NCI-H774 (cell line): Measurements from ENCODE around the gene IARS2.
"Not testable (repeated sequence)": the region's sequence is repeated elsewhere in the genome, so short reads cannot be mapped to it uniquely, and the experiment has no call there.

Experiments used
- DNase-seq: peaks from one replicate; lab custom pipeline; 2025; lab: John Stamatoyannopoulos, UW

IARS2 gene

DNA sequence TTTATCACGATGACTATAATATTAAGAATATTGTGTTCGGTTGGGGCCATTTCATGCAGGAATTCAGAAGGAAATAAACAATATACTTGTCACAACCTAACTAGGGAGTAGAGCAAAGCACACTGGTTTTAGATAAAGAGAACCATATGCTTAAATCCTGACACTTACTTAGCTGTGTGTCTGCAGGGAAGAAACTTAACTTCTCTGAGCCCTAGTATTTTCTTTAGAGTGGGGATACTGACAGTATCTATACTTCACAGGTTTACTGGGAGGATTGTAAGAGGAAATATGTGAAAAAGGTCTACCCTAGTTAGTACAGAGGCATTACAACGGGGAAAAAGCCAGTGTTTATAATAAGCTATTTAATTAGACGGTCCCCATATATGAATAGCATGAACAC lies 72.9 kb downstream of the IARS2 start:
- no peak for DNase-seq

DNA sequence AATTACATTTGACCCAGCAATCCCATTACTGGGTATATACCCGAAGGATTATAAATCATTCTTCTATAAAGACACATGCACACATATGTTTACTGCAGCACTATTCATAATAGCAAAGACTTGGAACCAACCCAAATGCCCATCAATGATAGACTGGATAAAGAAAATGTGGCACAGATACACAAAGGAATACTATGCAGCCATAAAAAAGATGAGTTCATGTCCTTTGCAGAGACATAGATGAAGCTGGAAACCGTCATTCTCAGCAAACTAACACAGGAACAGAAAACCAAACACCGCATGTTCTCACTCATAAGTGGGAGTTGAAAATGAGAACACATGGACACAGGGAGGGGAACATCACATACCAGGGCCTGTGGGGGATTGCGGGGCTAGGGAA lies 76.0 kb downstream of the IARS2 start:
- not testable (repeated sequence) for DNase-seq

DNA sequence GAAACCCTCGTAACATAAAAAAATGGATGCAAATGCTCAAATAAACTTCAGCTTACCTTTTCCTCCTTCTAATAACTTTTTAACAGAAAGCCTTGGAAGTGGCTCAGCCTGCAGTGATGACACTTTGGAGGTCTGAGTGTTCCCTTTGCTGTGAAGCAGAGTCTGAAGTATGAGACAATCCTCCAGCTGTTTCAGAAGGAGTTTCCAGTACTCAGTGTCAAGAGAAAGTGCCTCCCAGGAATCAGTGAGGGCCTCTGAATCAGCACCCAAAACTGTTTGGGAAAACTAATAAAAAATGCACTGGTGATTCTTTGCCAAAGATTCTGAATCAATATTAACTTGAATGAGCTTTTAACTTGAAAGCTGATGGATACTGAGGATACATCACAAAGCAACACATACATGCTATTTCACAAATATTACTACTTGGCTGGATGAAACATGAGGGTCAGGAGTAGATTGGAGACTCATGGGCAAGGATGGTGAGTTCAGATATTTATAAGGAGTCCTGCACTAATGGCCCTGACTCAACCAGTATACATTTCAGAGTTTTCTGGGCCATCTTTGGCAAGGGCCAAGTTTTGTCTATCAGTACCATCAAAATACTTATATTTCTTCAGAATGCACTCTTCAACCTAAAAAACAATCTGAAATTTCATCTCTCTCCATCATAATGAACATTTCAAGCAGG lies 77.0 kb downstream of the IARS2 start:
- DNase-seq = no peak

DNA sequence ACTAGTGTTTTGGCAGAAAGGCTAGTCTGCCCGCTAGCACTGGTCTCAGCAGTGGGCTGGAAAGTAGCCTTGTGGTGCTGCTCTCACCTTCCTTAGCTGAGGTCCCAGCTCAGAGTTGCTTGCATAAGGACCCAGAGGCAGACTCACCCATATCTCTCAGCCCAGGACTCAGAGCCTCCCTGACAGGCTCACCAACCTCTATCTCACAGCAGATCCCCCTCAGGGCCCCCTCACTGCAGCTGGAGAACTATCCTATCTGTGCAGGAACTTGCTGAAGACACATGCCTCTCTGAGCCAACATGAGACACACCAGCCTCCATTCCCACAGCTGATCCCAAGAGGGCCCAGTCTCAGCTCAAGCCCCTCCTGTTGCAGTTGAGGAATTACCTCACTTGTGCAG lies 82.6 kb downstream of the IARS2 start:
- DNase-seq = no peak

DNA sequence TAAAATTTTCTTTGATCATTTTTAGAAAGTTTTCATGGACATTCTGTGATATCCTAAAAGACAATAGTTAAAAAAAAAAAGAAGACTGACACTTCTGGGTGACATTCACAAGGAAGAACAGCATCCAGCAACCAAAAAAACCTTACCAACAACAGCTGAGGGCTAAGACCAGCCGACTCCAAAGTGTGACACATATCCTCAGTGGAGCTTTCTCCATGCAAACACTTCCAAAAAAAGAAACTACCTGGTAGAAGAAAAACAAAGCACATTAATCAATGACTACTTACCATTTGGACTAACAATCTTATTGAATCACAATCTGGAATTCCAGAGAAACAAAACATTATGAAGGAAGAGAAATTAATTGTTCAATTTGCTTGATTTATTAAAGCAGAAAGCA lies 88.2 kb downstream of the IARS2 start:
- DNase-seq = no peak

DNA sequence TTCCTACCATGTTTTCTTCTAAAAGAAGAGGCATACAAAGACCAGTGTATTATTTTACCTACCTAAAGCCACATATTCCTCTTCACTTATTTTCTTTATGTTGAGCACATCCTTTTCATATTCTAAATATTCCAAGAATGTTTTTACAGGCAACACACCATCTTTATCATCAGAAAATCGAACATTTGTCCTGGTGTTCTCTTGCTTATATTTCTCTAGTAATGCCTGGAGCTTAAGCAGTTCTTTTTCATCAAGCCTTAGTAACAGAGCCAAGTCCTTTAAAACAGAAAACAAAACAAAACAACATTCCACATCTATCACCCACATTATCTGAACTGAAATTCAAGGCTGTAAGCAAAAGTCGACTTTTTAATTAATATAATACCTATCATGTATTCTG lies 88.7 kb downstream of the IARS2 start:
- no peak for DNase-seq

DNA sequence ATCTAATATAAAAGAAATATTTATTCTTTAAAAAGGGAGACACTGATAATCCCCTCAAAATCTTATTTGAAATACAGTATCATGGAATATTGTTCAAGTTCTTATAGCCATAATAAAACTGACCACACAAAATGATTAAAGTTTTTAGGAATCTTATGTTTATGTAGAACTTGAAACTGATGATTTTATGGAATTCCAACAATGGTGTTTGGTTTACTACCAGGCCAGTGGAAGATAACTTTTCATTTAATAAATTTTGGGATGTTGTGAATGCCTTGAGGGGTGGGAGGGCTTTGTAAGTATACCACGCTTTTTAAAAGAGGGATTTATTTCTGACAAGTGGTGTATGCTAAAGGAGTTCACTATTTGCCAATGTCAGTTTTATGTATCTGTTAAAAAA lies 90.6 kb downstream of the IARS2 start:
- DNase-seq = no peak

DNA sequence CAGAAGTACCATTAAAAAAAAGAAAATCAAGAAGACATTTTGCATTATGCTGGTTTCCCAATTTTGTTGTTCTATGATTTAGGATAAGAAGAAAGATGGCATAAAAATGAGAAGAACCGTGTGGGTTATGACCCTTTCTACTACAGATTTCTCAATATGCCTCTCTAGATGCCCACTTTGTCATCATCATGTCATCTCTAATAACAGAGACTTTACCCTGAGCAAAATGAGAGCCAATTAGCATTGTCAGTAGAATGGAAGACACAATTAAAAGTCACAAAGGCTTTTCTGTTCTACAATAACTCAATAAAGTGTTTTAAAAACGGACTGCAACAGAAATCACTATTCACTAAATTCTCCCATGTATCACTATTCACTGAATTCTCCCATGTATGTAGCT lies 92.8 kb downstream of the IARS2 start:
- DNase-seq = no peak

DNA sequence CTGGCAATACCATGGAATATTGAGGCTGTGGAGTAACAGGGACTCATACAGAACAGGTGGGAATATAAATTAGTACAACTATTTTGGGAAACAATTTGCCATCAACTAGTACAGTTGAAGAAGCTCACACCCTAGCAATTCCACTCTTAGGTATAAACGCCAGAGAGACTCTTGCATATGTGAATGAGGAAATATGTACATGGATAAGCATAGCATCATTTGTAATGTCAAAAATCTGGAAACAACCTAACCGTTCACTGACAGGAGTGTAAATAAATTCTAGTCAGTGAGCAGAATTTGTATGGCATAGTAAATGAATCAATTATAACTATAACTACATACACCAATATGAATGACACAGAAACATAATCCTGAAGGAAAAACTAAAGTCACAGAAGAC lies 94.6 kb downstream of the IARS2 start:
- DNase-seq = no peak

DNA sequence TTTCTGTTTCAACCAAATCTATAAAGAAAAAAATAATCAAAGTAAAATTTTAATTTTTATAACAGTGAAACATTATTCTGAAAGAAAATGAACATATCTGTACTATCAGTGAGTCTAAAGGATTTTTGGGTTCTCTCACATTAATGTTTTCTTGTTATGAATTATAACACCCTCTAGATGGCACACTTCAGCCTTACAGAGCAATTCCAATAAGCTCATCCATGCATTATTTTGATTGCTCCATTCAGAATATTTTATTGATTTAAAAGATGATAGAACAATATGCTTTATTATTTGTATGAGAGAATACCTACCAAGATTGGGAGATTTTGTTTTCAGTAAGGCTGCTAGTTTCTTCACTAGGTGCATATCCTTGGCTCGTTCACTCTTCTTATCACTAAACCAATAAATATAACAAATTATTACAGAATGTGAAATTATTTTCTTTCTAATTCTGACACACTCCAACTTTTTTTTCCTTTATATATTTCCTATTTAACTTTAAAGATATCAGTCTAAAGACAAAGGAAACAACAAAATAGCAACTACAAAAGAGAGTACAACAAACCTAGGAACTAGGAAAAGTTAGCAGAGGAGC lies 95.9 kb downstream of the IARS2 start:
- no peak for DNase-seq

DNA sequence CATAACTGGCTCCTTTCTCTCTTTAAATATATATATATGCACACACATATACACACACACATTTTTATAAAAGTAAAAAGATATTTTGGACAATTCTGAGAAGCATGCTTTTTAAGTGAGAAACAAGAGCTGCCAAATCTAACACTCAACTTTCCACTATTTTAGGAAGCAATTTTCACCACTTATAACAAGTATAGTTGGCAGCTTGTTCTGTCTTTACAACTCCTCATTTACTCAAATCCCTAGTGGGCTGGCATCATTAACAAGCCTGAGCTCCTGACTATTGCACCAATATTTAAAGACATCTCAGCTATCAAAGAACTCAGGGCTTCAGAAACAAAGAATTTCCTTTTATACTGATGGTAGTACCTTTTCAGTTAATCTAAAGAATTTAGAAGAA lies 101.8 kb downstream of the IARS2 start:
- no peak for DNase-seq
